Body of pancreas (tissue), 4 donors: ENCODE measurements around the gene CCSER1.

Experiments
- POLR2A ChIP-seq, 3 donors: fragments of 450-650 bp; IDR thresholded peaks; one replicate each; pipeline ENCODE4 v1.6.1; 2016; ENCODE audit warnings: antibody characterized with exemption in 3 of 3, mild to moderate bottlenecking in 2 of 3
- TF ChIP-seq, protein P1 (sequence below), 7 experiments: fragments of 450-650 bp in 4 of 7; fragments of 200-600 bp in 3 of 7; sonication (generic) in 3 of 7; IDR thresholded peaks; one replicate each; pipeline ENCODE4 v1.5.1; 2016 to 2019; ENCODE audit warnings: antibody characterized with exemption in 7 of 7

DNA sequence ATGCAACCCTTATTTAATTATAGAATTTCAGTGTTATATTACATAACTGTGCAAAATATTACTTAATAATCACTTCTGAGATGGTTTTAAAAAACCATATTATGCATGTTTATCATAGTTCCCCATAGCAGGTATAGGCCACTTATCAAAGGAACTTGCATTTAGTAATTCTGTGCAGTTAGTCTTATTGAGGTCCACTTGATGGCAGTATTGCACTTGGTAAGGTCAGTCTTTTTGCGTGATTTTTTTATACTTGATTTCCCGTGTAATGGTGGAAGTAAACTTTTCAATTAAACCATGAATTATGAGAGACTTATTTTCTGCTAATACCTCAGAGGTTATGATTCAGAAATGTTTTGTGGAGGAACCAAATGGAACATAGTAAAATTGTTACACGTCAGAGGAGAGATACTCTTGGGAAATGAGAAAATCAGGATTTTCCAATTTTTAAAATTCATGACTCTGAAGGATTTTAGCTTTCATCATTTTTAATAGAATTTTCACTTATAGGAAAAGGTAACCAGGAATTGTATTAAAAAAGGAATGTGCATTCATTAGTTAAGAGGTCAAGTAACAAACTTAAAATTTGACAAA lies 230.0 kb downstream of the CCSER1 start:
- TF ChIP-seq, protein P1, sequence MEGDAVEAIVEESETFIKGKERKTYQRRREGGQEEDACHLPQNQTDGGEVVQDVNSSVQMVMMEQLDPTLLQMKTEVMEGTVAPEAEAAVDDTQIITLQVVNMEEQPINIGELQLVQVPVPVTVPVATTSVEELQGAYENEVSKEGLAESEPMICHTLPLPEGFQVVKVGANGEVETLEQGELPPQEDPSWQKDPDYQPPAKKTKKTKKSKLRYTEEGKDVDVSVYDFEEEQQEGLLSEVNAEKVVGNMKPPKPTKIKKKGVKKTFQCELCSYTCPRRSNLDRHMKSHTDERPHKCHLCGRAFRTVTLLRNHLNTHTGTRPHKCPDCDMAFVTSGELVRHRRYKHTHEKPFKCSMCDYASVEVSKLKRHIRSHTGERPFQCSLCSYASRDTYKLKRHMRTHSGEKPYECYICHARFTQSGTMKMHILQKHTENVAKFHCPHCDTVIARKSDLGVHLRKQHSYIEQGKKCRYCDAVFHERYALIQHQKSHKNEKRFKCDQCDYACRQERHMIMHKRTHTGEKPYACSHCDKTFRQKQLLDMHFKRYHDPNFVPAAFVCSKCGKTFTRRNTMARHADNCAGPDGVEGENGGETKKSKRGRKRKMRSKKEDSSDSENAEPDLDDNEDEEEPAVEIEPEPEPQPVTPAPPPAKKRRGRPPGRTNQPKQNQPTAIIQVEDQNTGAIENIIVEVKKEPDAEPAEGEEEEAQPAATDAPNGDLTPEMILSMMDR (IDR thresholded peaks at IDR 0.05), result peak; percentile 37 to 75 (median 69)
- no peak for TF ChIP-seq POLR2A (IDR thresholded peaks at IDR 0.05)
